Brain microvascular endothelial cell (primary cell): ENCODE measurements around the gene HPS1.

Experiments used
- DNase-seq: peaks from one replicate; pipeline ENCODE4 v3.0.0-alpha.2; 2020
- H3K27ac ChIP-seq: fragments of 250-450 bp; sonication (Bioruptor Pico); 2 replicates; pipeline ENCODE4 v1.5.1; 2020; ENCODE audit warnings: mild to moderate bottlenecking, moderate library complexity
- H3K27me3 ChIP-seq: fragments of 250-450 bp; sonication (Bioruptor Pico); replicated peaks from 2 replicates; pipeline ENCODE4 v1.5.1; 2020; ENCODE audit warnings: mild to moderate bottlenecking
- H3K36me3 ChIP-seq: fragments of 250-450 bp; sonication (Bioruptor Pico); replicated peaks from 2 replicates; pipeline ENCODE4 v1.5.1; 2020; ENCODE audit warnings: mild to moderate bottlenecking
- H3K4me3 ChIP-seq: 2 replicates; pipeline ENCODE4 v1.5.1; 2011; ENCODE audit warnings: low read depth, mild to moderate bottlenecking, control low read depth, low read length, moderate library complexity
- in situ Hi-C: cut with HindIII; loops from 2 replicates; pipeline ENCODE4 v1.10.0; 2017; ENCODE audit warnings: low sequenced_read_pairs, low pct_ligation_motif_present
- TF ChIP-seq, protein P1 (sequence below): IDR thresholded peaks from 2 replicates; pipeline ENCODE4 v1.5.1; 2011; ENCODE audit warnings: low read depth, mild to moderate bottlenecking, moderate library complexity, low read length, control low read depth, inconsistent platforms; ENCODE audit errors: missing control alignments

HPS1 gene

DNA sequence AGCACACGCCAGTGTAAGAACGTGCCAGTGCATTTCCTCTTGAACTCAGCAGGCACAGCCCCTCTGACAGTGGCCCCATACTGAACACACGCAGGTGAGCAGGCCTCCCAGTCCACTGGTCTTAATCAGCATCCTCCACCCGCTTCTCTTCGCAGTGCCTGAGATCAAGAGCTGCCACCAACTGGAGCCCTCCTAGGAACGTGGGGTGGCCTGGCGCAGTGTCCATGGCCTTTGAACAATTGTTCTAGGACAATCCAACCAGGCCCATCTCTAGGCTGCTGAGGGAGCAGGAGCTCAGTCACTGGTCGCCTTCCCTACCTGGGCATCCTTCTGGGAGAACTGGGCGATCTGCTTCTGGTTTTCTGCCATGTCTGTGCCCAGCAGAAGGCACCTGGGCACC lies 47.0 kb downstream of the HPS1 start:
- in situ Hi-C loops: no loop called here
- H3K4me3 ChIP-seq: no peak overlapping the region
- H3K27me3 ChIP-seq: no peaks in the 10 kb centered on the region
- H3K36me3 ChIP-seq: no peaks in the 10 kb centered on the region
- TF ChIP-seq, protein P1, sequence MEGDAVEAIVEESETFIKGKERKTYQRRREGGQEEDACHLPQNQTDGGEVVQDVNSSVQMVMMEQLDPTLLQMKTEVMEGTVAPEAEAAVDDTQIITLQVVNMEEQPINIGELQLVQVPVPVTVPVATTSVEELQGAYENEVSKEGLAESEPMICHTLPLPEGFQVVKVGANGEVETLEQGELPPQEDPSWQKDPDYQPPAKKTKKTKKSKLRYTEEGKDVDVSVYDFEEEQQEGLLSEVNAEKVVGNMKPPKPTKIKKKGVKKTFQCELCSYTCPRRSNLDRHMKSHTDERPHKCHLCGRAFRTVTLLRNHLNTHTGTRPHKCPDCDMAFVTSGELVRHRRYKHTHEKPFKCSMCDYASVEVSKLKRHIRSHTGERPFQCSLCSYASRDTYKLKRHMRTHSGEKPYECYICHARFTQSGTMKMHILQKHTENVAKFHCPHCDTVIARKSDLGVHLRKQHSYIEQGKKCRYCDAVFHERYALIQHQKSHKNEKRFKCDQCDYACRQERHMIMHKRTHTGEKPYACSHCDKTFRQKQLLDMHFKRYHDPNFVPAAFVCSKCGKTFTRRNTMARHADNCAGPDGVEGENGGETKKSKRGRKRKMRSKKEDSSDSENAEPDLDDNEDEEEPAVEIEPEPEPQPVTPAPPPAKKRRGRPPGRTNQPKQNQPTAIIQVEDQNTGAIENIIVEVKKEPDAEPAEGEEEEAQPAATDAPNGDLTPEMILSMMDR: no peak
- H3K27ac ChIP-seq: no peak overlapping the region
- DNase-seq: no peak

DNA sequence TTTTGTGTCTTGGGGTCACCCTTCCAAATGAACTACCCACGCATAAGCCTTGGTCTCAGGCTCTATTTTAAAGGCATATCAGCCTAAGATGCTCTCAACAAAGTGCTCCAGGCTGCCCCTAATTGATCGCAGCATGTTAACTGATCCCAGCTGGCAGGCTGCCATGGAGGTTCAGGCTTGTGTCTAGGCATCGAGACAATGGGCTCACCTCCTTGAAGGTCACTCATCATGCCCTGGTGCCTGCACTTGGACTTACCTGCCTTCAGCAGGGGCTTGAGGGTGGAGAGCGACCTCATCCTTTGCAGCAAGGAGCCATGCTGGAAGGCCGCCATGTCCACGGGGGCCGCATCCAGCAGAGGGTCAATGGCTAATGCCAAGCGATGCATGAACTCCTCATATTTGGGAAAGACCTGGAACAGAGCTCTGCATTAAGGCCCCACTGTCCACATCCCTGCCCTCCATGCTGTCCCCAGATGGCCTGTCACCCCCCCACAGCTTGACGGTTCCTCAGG lies 49.6 kb downstream of the HPS1 start:
- in situ Hi-C loops: no loop called here
- DNase-seq: no peak
- Histone ChIP-seq H3K27ac (no peak overlapping the region), H3K36me3 (no peaks in the 10 kb centered on the region), H3K4me3 (no peak overlapping the region), H3K27me3 (no peaks in the 10 kb centered on the region)
- TF ChIP-seq, protein P1: no peak

DNA sequence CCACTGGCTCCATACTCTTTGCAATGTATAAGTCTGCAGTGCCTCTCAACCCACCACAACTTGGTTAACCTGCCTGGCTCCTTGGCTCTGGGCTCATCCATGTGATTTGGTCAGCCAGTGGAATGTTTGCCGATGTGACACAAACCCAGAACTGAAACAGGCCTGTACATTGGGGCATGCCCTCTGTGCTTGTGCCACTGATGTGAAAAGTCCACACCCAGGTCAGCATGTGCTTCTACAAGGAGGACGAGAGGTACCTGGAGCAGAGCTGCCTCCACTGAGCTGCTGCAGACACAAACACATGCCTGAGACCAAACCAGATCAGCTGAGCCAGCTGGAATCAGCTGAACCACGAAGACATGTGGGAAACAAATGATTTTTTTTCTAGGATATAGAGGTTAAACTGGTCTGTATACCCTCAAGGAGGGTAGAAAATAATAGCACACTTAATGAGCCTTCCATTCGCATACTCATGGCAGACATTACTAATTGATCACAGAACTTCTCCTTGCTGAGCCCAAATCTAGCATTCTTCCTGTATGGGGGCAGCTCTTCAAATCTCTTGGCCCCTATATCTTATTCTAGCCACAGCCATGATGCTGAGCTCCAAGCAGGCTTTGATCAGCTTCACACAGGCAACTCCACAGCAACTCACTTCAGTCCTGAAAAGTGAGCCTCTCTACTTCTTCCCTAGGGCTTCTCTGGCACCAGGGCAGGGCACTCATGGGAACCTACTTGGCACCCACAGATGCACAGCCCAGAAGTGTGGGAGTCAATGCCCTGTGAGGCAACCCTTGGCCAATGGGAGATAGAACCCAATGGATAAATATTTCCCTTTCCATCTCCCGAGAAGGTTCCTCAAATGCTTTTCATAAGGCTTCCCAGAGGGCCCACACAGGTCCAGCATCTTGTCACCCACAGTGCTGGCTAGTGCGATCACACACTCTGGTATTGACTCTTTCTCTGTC lies 50.4 kb downstream of the HPS1 start:
- no peak overlapping the region for H3K27ac ChIP-seq
- no peak for DNase-seq
- in situ Hi-C loops: no loop called here
- H3K4me3 ChIP-seq: no peak overlapping the region
- H3K36me3 ChIP-seq: no peaks in the 10 kb centered on the region
- TF ChIP-seq, protein P1: no peak
- no peaks in the 10 kb centered on the region for H3K27me3 ChIP-seq

DNA sequence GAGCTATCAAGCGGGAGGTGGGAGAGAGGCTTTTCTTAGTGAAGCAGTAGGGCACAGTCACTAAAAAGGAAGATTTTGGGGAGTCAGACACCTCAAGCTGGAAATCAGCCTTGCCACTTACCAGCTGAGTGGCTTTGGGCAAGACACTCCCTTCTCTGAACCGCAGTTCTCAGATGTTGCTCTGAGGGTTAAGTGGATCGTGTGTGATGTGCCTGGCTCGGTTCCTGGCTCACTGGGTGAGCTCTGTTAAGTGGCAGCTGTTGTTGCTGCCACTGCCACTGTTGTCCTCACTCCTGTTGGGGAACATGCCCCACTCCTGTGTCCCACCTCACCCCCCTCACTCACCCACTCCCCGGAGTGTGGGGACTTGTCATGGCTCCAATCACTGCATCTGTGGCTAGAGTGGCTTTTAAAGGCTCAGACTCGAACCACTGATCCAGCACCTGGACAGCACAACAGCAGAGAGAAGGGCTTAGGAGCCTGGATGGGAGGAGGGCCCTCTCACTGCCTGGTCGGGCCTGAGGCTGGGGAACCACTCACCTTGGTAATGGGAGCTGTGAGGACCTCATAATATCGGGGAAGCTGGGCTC lies 51.8 kb downstream of the HPS1 start:
- Histone ChIP-seq H3K27me3 (no peaks in the 10 kb centered on the region), H3K4me3 (no peak overlapping the region), H3K36me3 (no peaks in the 10 kb centered on the region), H3K27ac (no peak overlapping the region)
- in situ Hi-C loops: no loop called here
- DNase-seq: no peak
- TF ChIP-seq, protein P1: no peak

DNA sequence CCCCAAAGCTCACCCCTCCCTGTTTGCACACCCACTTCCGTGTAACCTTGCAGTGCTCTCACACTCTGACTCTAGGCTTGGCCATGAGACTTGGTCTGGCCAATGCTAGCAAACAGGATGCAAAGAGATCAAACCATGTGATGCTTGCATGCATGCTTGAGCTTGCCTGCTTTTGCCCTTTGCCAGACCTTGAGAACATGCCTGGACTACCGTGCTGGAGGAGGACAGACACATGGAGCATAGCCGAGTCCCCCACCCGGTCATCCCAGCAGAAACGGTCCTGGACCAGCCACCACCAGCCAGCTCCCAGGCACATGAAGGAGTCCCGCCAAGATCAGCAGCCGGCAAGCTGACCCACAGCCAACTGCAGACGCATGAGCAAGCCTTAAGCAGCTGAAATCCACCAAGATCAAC lies 55.1 kb downstream of the HPS1 start:
- no peak overlapping the region for H3K4me3 ChIP-seq
- no peaks in the 10 kb centered on the region for H3K36me3 ChIP-seq
- in situ Hi-C loops: no loop called here
- H3K27me3 ChIP-seq: no peaks in the 10 kb centered on the region
- DNase-seq: no peak
- TF ChIP-seq, protein P1: no peak
- H3K27ac ChIP-seq: no peak overlapping the region
